Common myeloid progenitor, CD34-positive (primary cell): ENCODE results near the gene VASN.

Experiments
- CTCF ChIA-PET: fragments of 350-600 bp; sonication (Branson Sonifier 250); formaldehyde crosslinking; loops from one replicate; lab custom pipeline; 2021; ENCODE audit warnings: antibody characterized with exemption; lab: Charles Lee
- POLR2A ChIA-PET: fragments of 350-600 bp; sonication (Branson Sonifier 250); formaldehyde crosslinking; loops from one replicate; lab custom pipeline; 2021; ENCODE audit warnings: antibody characterized with exemption; lab: Charles Lee
- DNase-seq, 3 donors: peaks; one replicate each; pipeline versions ENCODE4 v3.0.0 to v3.0.0-alpha.2; 2013
- H3K27ac ChIP-seq, 2 experiments: 1 replicate in 1 of 2; 2 replicates in 1 of 2; pipeline ENCODE4 v1.7.0; 2013; ENCODE audit warnings: inconsistent platforms in 2 of 2, low read length in 2 of 2, mild to moderate bottlenecking in 2 of 2, low read depth in 1 of 2, moderate library complexity in 1 of 2; ENCODE audit not compliant: severe bottlenecking in 2 of 2, insufficient read depth in 1 of 2, poor library complexity in 1 of 2
- H3K27me3 ChIP-seq, 5 experiments: replicated peaks in 2 of 5; 1 replicate in 3 of 5; 2 replicates in 2 of 5; pipeline versions ENCODE4 v1.6.1 to v1.7.0; 2013; ENCODE audit warnings: low read length in 4 of 5, mild to moderate bottlenecking in 2 of 5, moderate library complexity in 2 of 5, inconsistent platforms in 1 of 5; ENCODE audit not compliant: insufficient read depth in 5 of 5, control insufficient read depth in 4 of 5
- H3K36me3 ChIP-seq, 4 experiments: 1 replicate in 2 of 4; 2 replicates in 2 of 4; pipeline versions ENCODE4 v1.6.1 to v1.7.0; 2013; ENCODE audit warnings: low read length in 3 of 4, control low read depth in 1 of 4, mild to moderate bottlenecking in 1 of 4; ENCODE audit not compliant: control insufficient read depth in 4 of 4, insufficient read depth in 4 of 4
- H3K4me1 ChIP-seq, 4 experiments: 1 replicate in 3 of 4; 2 replicates in 1 of 4; pipeline versions ENCODE4 v1.6.1 to v1.7.1; 2013; ENCODE audit warnings: low read length in 3 of 4, mild to moderate bottlenecking in 3 of 4, control low read depth in 1 of 4, inconsistent platforms in 1 of 4, moderate library complexity in 1 of 4; ENCODE audit not compliant: control insufficient read depth in 4 of 4, insufficient read depth in 4 of 4; ENCODE audit errors: control extremely low read depth in 1 of 4
- H3K4me3 ChIP-seq, 7 experiments: 1 replicate in 4 of 7; 2 replicates in 3 of 7; pipeline versions ENCODE4 v1.5.1 to v1.7.0; 2013; ENCODE audit warnings: mild to moderate bottlenecking in 7 of 7, low read length in 6 of 7, moderate library complexity in 6 of 7, inconsistent platforms in 2 of 7, low read depth in 2 of 7, control low read depth in 1 of 7; ENCODE audit not compliant: insufficient read depth in 4 of 7, control insufficient read depth in 1 of 7; ENCODE audit errors: extremely low read depth in 1 of 7
- H3K9me3 ChIP-seq, 5 experiments: 1 replicate in 4 of 5; 2 replicates in 1 of 5; pipeline versions ENCODE4 v1.6.1 to v1.7.1; 2013; ENCODE audit warnings: low read length in 4 of 5, mild to moderate bottlenecking in 2 of 5, inconsistent platforms in 1 of 5, low read depth in 1 of 5, moderate library complexity in 1 of 5; ENCODE audit not compliant: control insufficient read depth in 4 of 5, insufficient read depth in 2 of 5; ENCODE audit errors: control extremely low read depth in 1 of 5
- WGBS: methylation state at CpG from one replicate; pipeline ENCODE4 v1.1.5; 2013; ENCODE audit not compliant: insufficient coverage; 5-methylcytosine and 5-hydroxymethylcytosine counted together

VASN gene

GRCh38 chr16:4389051-4389955 lies 17.7 kb downstream of the VASN start:
- WGBS = 95% methylated on average over 22 of the region's 27 CpGs
- Histone ChIP-seq H3K36me3 (peaks cover 16 to 79% (median 49%) of the 10 kb centered on the region in 4 experiments), H3K27ac (no peak overlapping the region), H3K9me3 (no peaks in the 10 kb centered on the region), H3K4me1 (peaks cover 0 to 4% (median 0%) of the 10 kb centered on the region in 4 experiments), H3K4me3 (no peak overlapping the region), H3K27me3 (no peaks in the 10 kb centered on the region)
- DNase-seq = no peak
- POLR2A ChIA-PET = interaction anchor here (0.6 kb wide), 1 partner anchor 24 kb away, joined by 5 read pairs; no protein-coding TSS in a partner anchor
- CTCF ChIA-PET = interaction anchor here (0.7 to 12.2 kb wide), 5 partner anchors 11 to 186 kb away, joined by 3 to 112 read pairs (median 6); no protein-coding TSS in a partner anchor

GRCh38 chr16:4390266-4391260 lies 18.9 kb downstream of the VASN start:
- ChIA-PET POLR2A (interaction anchor here (0.6 kb wide), 1 partner anchor 25 kb away, joined by 5 read pairs; no protein-coding TSS in a partner anchor), CTCF (interaction anchor here (0.7 to 12.2 kb wide), 7 partner anchors 12 to 185 kb away, joined by 3 to 112 read pairs (median 5); partner anchors contain the start of gene VASN)
- Histone ChIP-seq H3K4me3 (no peak overlapping the region), H3K4me1 (no peaks in the 10 kb centered on the region), H3K27ac (no peak overlapping the region), H3K27me3 (no peaks in the 10 kb centered on the region), H3K36me3 (peaks cover 18 to 81% (median 52%) of the 10 kb centered on the region in 4 experiments), H3K9me3 (no peaks in the 10 kb centered on the region)
- 90% methylated on average over 13 of the region's 18 CpGs for WGBS
- DNase-seq = no peak

- Histone ChIP-seq H3K27me3 (no peaks in the 10 kb centered on the region), H3K4me1 (no peaks in the 10 kb centered on the region), H3K4me3 (no peak overlapping the region), H3K36me3 (peaks cover 18 to 78% (median 48%) of the 10 kb centered on the region in 4 experiments), H3K27ac (no peak overlapping the region), H3K9me3 (no peaks in the 10 kb centered on the region)
- ChIA-PET POLR2A (no interaction called here), CTCF (interaction anchor here (0.6 to 12.2 kb wide), 6 partner anchors 10 to 133 kb away, joined by 3 to 112 read pairs (median 4); no protein-coding TSS in a partner anchor)
- DNase-seq = no peak
- WGBS = 97% methylated on average over 11 of the region's 22 CpGs
Observed at GRCh38 chr16:4391631-4392381, 20.2 kb downstream of the VASN start.

GRCh38 chr16:4392382-4393239 lies 21.0 kb downstream of the VASN start:
- CTCF ChIA-PET = interaction anchor here (0.6 to 12.2 kb wide), 5 partner anchors 10 to 133 kb away, joined by 3 to 112 read pairs (median 4); no protein-coding TSS in a partner anchor
- 93% methylated on average over 19 of the region's 27 CpGs for WGBS
- H3K36me3 ChIP-seq = peaks cover 17 to 72% (median 46%) of the 10 kb centered on the region in 4 experiments
- no peak for DNase-seq
- H3K4me1 ChIP-seq = no peaks in the 10 kb centered on the region
- H3K4me3 ChIP-seq = no peak overlapping the region
- no peaks in the 10 kb centered on the region for H3K27me3 ChIP-seq
- H3K27ac ChIP-seq = no peak overlapping the region
- POLR2A ChIA-PET = no interaction called here
- H3K9me3 ChIP-seq = no peaks in the 10 kb centered on the region

- ChIA-PET CTCF (interaction anchor here (1.2 to 12.2 kb wide), 3 partner anchors 9 to 110 kb away, joined by 3 to 112 read pairs (median 4); no protein-coding TSS in a partner anchor), POLR2A (no interaction called here)
- H3K9me3 ChIP-seq = no peaks in the 10 kb centered on the region
- H3K4me1 ChIP-seq = no peaks in the 10 kb centered on the region
- H3K4me3 ChIP-seq = no peak overlapping the region
- peaks cover 17 to 66% (median 46%) of the 10 kb centered on the region in 4 experiments for H3K36me3 ChIP-seq
- H3K27me3 ChIP-seq = no peaks in the 10 kb centered on the region
- DNase-seq = no peak
- 97% methylated on average over 5 of the region's 6 CpGs for WGBS
- H3K27ac ChIP-seq = no peak overlapping the region
Observed at GRCh38 chr16:4393240-4393600, 21.6 kb downstream of the VASN start.
